Left lung (tissue), 14 donors: ENCODE measurements around the gene AVPR1A. TPM values are rescaled to one million over a fixed set of nuclear protein-coding genes. Genes with fewer than 3 reads are reported as not detected.
"Not testable (repeated sequence)": the region's sequence is repeated elsewhere in the genome, so short reads cannot be mapped to it uniquely, and the experiment has no call there.

Experiments used
- ATAC-seq: fragments of 200-7000 bp; cut with Tn5 transposase; one replicate; pipeline ENCODE4 v1.9.1; 2020; ENCODE audit warnings: moderate library complexity
- DNase-seq, 4 donors: peaks; one replicate each; pipeline ENCODE4 v3.0.0-alpha.2; 2013 to 2020
- H3K27ac ChIP-seq, 2 donors: fragments of 200-600 bp; sonication (generic) in 1 of 2; one replicate each; pipeline versions ENCODE4 v1.5.0 to v1.8.0; 2020 to 2021
- H3K27me3 ChIP-seq, 2 donors: fragments of 200-600 bp; sonication (generic) in 1 of 2; one replicate each; pipeline versions ENCODE4 v1.5.0 to v1.8.0; 2020 to 2021
- H3K36me3 ChIP-seq, 2 donors: fragments of 200-600 bp; sonication (generic) in 1 of 2; one replicate each; pipeline versions ENCODE4 v1.5.0 to v1.8.0; 2020 to 2021
- H3K4me1 ChIP-seq, 2 donors: fragments of 200-600 bp; one replicate each; pipeline ENCODE4 v1.8.0; 2021
- H3K4me3 ChIP-seq, 2 donors: fragments of 200-600 bp; sonication (generic) in 1 of 2; one replicate each; pipeline versions ENCODE4 v1.5.0 to v1.8.0; 2020 to 2021; ENCODE audit warnings: mild to moderate bottlenecking in 1 of 2
- H3K9me3 ChIP-seq, 2 donors: fragments of 200-600 bp; sonication (generic) in 1 of 2; one replicate each; pipeline versions ENCODE4 v1.5.0 to v1.8.0; 2020 to 2021
- CTCF ChIP-seq, 2 donors: fragments of 200-600 bp; sonication (generic) in 1 of 2; IDR thresholded peaks; one replicate each; pipeline versions ENCODE4 v1.5.0 to v1.8.0; 2021; ENCODE audit warnings: antibody characterized with exemption in 2 of 2
- intact Hi-C, 2 donors: fragments of 100-400 bp; cut with DNase I; formaldehyde crosslinking; loops; one replicate each; pipeline versions ENCODE4 v1.11.2 to v1.14.2; 2022
- long read RNA-seq, 12 donors: library from polyadenylated mRNA in 2 of 12; unstranded in 2 of 12; transcript quantifications; one replicate each; pipeline ENCODE4 v2.0.0 and lab custom pipeline, GENCODE V29; 2019 to 2026
- polyA plus RNA-seq, 6 donors: library from polyadenylated mRNA; unstranded; fragments of 120-200 nt; gene quantifications; one replicate each; pipeline ENCODE4 v1.2.1, GENCODE V29; 2013; ENCODE audit not compliant: insufficient read length in 6 of 6
- total RNA-seq, 2 donors: library from RNA; stranded (reverse); fragmentation: NEBNext Ultra II Directional; extraction: Animal tissue kit (Norgen Biotek cat#: 25700); gene quantifications; one replicate each; pipeline ENCODE4 v1.2.1, GENCODE V29; 2021
- donor health status: DM: no; HTN: yes; CAD: no.
- donor health status: DM: no; HTN: no; CAD: no.

Gene AVPR1A
- 1 to 10 TPM in 1 of 2 donors, under 1 TPM in 1; 0.26 to 1.1 TPM for total RNA-seq
- polyA plus RNA-seq = under 1 TPM; 0.33 to 0.87 (median 0.41) TPM
- long read RNA-seq, donor 1, full-length matches to known transcripts = 1 of 1 reads
- long read RNA-seq, donor 1, partial matches to known transcripts = 0 of 1 reads
- long read RNA-seq, donor 1, other reads (novel, unspliced or antisense) = 0 of 1 reads
- long read RNA-seq, donor 2, full-length matches to known transcripts = 1 of 1 reads
- long read RNA-seq, donor 2, partial matches to known transcripts = 0 of 1 reads
- long read RNA-seq, donor 2, other reads (novel, unspliced or antisense) = 0 of 1 reads
- long read RNA-seq, donor 3 = 0 reads
- long read RNA-seq, donor 4 = 0 reads
- long read RNA-seq, donor 5 = 0 reads
- long read RNA-seq, donor 6 = 0 reads
- long read RNA-seq, donor 7 = 0 reads
- long read RNA-seq, donor 8, full-length matches to known transcripts = 1 of 1 reads
- long read RNA-seq, donor 8, partial matches to known transcripts = 0 of 1 reads
- long read RNA-seq, donor 8, other reads (novel, unspliced or antisense) = 0 of 1 reads
- long read RNA-seq, donor 9 = 0 reads
- long read RNA-seq, donor 10, partial matches to known transcripts = 0 of 1 reads
- long read RNA-seq, donor 10, other reads (novel, unspliced or antisense) = 1 of 1 reads
- long read RNA-seq, donor 11 = 0 reads
- long read RNA-seq, donor 12, full-length matches to known transcripts = 1 of 1 reads
- long read RNA-seq, donor 12, partial matches to known transcripts = 0 of 1 reads
- long read RNA-seq, donor 12, other reads (novel, unspliced or antisense) = 0 of 1 reads

- ATAC-seq (peak; percentile 49), DNase-seq (peak in 2 of 4 donors; percentile 17 to 62)
- peaks cover 0 to 22% of the 10 kb centered on the region in 2 donors for H3K4me1 ChIP-seq
These were observed at the start of gene AVPR1A for GRCh38 chr12:63150713-63151622. TSS of gene AVPR1A (minus strand) at chr12:63151201. CDS start at chr12:63150836, 365 bp downstream.

GRCh38 chr12:63196168-63196567, 45.2 kb upstream of the AVPR1A start:
- intact Hi-C loops = no loop called here
- H3K27me3 ChIP-seq = no peaks in the 10 kb centered on the region
- no peak overlapping the region for H3K4me3 ChIP-seq
- ATAC-seq (no peak), DNase-seq (no peak)
- TF ChIP-seq CTCF (IDR thresholded peaks at IDR 0.05) = no peak
- H3K4me1 ChIP-seq = no peaks in the 10 kb centered on the region
- no peak overlapping the region for H3K27ac ChIP-seq
- H3K9me3 ChIP-seq = peaks cover 0 to 13% of the 10 kb centered on the region in 2 donors
- H3K36me3 ChIP-seq = no peaks in the 10 kb centered on the region

More at GRCh38 chr12:63150713-63151622, at the start of gene AVPR1A:
- Histone ChIP-seq H3K4me3 (peak within 1 kb of the TSS in 1 of 2 donors; percentile 33), H3K36me3 (no peaks in the 10 kb centered on the region), H3K9me3 (no peaks in the 10 kb centered on the region), H3K27ac (no peak within 1 kb of the TSS), H3K27me3 (peaks cover 37 to 90% of the 10 kb centered on the region in 2 donors)
- TF ChIP-seq CTCF (IDR thresholded peaks at IDR 0.05) = no peak
- intact Hi-C loops = no loop called here

- TF ChIP-seq CTCF (IDR thresholded peaks at IDR 0.05) = no peak
- no peaks in the 10 kb centered on the region for H3K36me3 ChIP-seq
- H3K4me1 ChIP-seq = no peaks in the 10 kb centered on the region
- no peak overlapping the region for H3K27ac ChIP-seq
- peaks cover 0 to 52% of the 10 kb centered on the region in 2 donors for H3K9me3 ChIP-seq
- H3K27me3 ChIP-seq = no peaks in the 10 kb centered on the region
- ATAC-seq = no peak
- intact Hi-C loops = no loop called here
- no peak overlapping the region for H3K4me3 ChIP-seq
- DNase-seq = no peak
These were observed 28.2 kb upstream of the AVPR1A start for GRCh38 chr12:63179224-63179623.

- intact Hi-C loops = no loop called here
- no peak for DNase-seq
- H3K27ac ChIP-seq = no peak overlapping the region
- H3K9me3 ChIP-seq = peaks cover 0 to 5% of the 10 kb centered on the region in 2 donors
- no peaks in the 10 kb centered on the region for H3K27me3 ChIP-seq
- no peak for TF ChIP-seq CTCF (IDR thresholded peaks at IDR 0.05)
- H3K4me1 ChIP-seq = no peaks in the 10 kb centered on the region
- no peak for ATAC-seq
- H3K4me3 ChIP-seq = no peak overlapping the region
- H3K36me3 ChIP-seq = no peaks in the 10 kb centered on the region
These were observed 19.3 kb upstream of the AVPR1A start for GRCh38 chr12:63170321-63170720.

GRCh38 chr12:63167741-63168140, 16.7 kb upstream of the AVPR1A start:
- H3K27me3 ChIP-seq, DNase-seq, H3K27ac ChIP-seq, ATAC-seq, H3K4me1 ChIP-seq, H3K9me3 ChIP-seq, H3K4me3 ChIP-seq, H3K36me3 ChIP-seq, intact Hi-C loops: not testable (repeated sequence)
